Measurements from ENCODE around the gene AGPAT1. TPM values are rescaled to one million over a fixed set of nuclear protein-coding genes. Genes with fewer than 3 reads are reported as not detected.
A peak's percentile ranks its signal among the peaks of the same experiment; 100 is the strongest.

The AGPAT1 gene
- total and polyA plus RNA-seq, 2 of the 13 experiments (the other 11 are each of a cell fraction or from before 2014, with no cell fraction given) = 51.3 to 139 TPM

- TF ChIP-seq ZNF609 (CRISPR knock-in tag; IDR thresholded peaks at IDR 0.05; ENCODE audit: borderline replicate concordance) (peak; percentile 9; the same call in 1 of the 2 replicates), TOE1 (CRISPR knock-in tag; IDR thresholded peaks at IDR 0.05) (no peak), ZMAT3 (CRISPR knock-in tag; conservative IDR thresholded peaks at IDR 0.05) (no peak), ZSCAN25 (CRISPR knock-in tag; IDR thresholded peaks at IDR 0.05) (0 out of 2 replicates have a peak, but pooled peaks have one; percentile 76), MED1 (CRISPR knock-in tag; IDR thresholded peaks at IDR 0.05) (no peak), ZNF773 (CRISPR knock-in tag; IDR thresholded peaks at IDR 0.05; ENCODE audit: borderline replicate concordance) (no peak), ZNF746 (CRISPR knock-in tag; IDR thresholded peaks at IDR 0.05) (no peak), DR1 (CRISPR knock-in tag; IDR thresholded peaks at IDR 0.05) (peak; percentile 51), AKAP8 (CRISPR knock-in tag; IDR thresholded peaks at IDR 0.05) (no peak), ZNF264 (CRISPR knock-in tag; IDR thresholded peaks at IDR 0.05) (no peak), CHD2 (IDR thresholded peaks at IDR 0.05; ENCODE audit: low read depth, low read length) (0 out of 2 replicates have a peak, but pooled peaks have one; percentile 76), RAD21 (CRISPR knock-in tag; IDR thresholded peaks at IDR 0.05) (peak; percentile 29; the same call in 1 of the 2 replicates), CCDC6 (CRISPR knock-in tag; IDR thresholded peaks at IDR 0.05) (peak; percentile 11; the same call in 1 of the 2 replicates), FOXC1 (CRISPR knock-in tag; IDR thresholded peaks at IDR 0.05; ENCODE audit: borderline replicate concordance) (no peak), RBAK (CRISPR knock-in tag; IDR thresholded peaks at IDR 0.05) (0 out of 2 replicates have a peak, but pooled peaks have one; percentile 13), CREM (IDR thresholded peaks at IDR 0.05) (no peak), CREM (CRISPR knock-in tag; IDR thresholded peaks at IDR 0.05) (no peak), CBFB (CRISPR knock-in tag; IDR thresholded peaks at IDR 0.05) (peak; percentile 38; the same call in 1 of the 2 replicates), SMC3 (IDR thresholded peaks at IDR 0.05; ENCODE audit: low read length) (no peak), ZNF382 (CRISPR knock-in tag; IDR thresholded peaks at IDR 0.05; ENCODE audit: borderline replicate concordance) (no peak), MAFG (CRISPR knock-in tag; IDR thresholded peaks at IDR 0.05) (no peak), ETV5 (CRISPR knock-in tag; IDR thresholded peaks at IDR 0.05; ENCODE audit: borderline replicate concordance) (no peak; the same call in 1 of the 2 replicates), PCBP1 (IDR thresholded peaks at IDR 0.05; ENCODE audit: borderline replicate concordance, low read depth, low read length) (no peak; the same call in 1 of the 2 replicates), ZBTB14 (CRISPR knock-in tag; IDR thresholded peaks at IDR 0.05) (no peak), THAP11 (CRISPR knock-in tag; IDR thresholded peaks at IDR 0.05) (peak; percentile 86; the same call in 1 of the 2 replicates), JARID2 (CRISPR knock-in tag; IDR thresholded peaks at IDR 0.05; ENCODE audit: insufficient replicate concordance) (no peak), FOXK1 (CRISPR knock-in tag; IDR thresholded peaks at IDR 0.05; ENCODE audit: borderline replicate concordance, low read depth) (no peak), ZNF557 (CRISPR knock-in tag; IDR thresholded peaks at IDR 0.05) (no peak)
Observed at GRCh38 chr6:32195652-32195901, 19.7 kb upstream of the AGPAT1 start (continued).
